Activated T-helper 2 cell treated with anti-CD3 and anti-CD28 coated beads, Interferon-gamma antibody, Interleukin-2, Interleukin-4, amounts not matched to agents 10 μg/mL and 5 μg/mL and 100 μg/mL, durations not matched to agents 14 hours and 24 hours and 36 hours (primary cell): ENCODE results near the gene NIT2. TPM values are rescaled to one million over a fixed set of nuclear protein-coding genes. Genes with fewer than 3 reads are reported as not detected.
"Not testable (repeated sequence)": the region's sequence is repeated elsewhere in the genome, so short reads cannot be mapped to it uniquely, and the experiment has no call there.

Experiments used
- DNase-seq: peaks from one replicate; pipeline ENCODE4 v3.0.0; 2021; ENCODE audit warnings: low spot score
- H3K27ac Mint-ChIP-seq: one replicate; pipeline ENCODE4 v1.8.0; 2021; ENCODE audit warnings: mixed read lengths
- H3K27me3 Mint-ChIP-seq: one replicate; pipeline ENCODE4 v1.8.0; 2021; ENCODE audit warnings: low read depth, mixed read lengths
- H3K36me3 Mint-ChIP-seq: one replicate; pipeline ENCODE4 v1.8.0; 2021; ENCODE audit warnings: low read depth, mixed read lengths
- H3K4me1 Mint-ChIP-seq: one replicate; pipeline ENCODE4 v1.8.0; 2021; ENCODE audit warnings: low read depth, mixed read lengths
- H3K4me3 Mint-ChIP-seq: one replicate; pipeline ENCODE4 v1.8.0; 2021; ENCODE audit warnings: low read depth, mild to moderate bottlenecking, moderate library complexity, mixed read lengths
- H3K9me3 Mint-ChIP-seq: one replicate; pipeline ENCODE4 v1.8.0; 2021; ENCODE audit warnings: mixed read lengths
- intact Hi-C: fragments of 100-400 bp; cut with micrococcal nuclease; formaldehyde crosslinking; loops from one replicate; pipeline ENCODE4 v1.15.1; 2023
- total RNA-seq: library from RNA; stranded (reverse); gene quantifications from 2 replicates; pipeline ENCODE4 v1.2.3, GENCODE V29; 2022

NIT2 gene
- total RNA-seq, 1 donor from 2014 or later: 73.7 TPM

DNA sequence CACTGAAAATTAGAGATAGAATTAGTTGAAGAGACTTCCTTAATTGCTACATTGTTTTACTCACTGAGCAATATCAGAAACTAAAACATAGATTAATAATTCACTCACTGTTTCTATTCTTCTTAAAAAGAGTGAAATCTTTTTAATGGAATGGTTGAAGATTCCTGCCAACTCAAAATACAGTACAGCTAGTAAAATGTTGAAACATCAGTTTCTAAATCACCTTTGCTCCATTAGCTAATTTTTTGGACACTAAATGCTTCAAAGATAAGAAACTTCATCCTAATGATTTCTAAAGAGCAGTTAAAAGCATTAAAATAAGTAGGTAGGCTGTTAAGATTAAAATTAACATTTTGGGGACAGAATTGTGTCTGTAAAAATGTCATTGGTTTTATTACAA lies 10.5 kb upstream of the NIT2 start:
- intact Hi-C loops: no loop called here
- no peak for DNase-seq
- H3K27ac Mint-ChIP-seq: no peak overlapping the region
- no peaks in the 10 kb centered on the region for H3K4me1 Mint-ChIP-seq
- H3K4me3 Mint-ChIP-seq: no peak overlapping the region
- no peaks in the 10 kb centered on the region for H3K27me3 Mint-ChIP-seq
- H3K9me3 Mint-ChIP-seq: no peaks in the 10 kb centered on the region
- peaks cover 21% of the 10 kb centered on the region for H3K36me3 Mint-ChIP-seq

DNA sequence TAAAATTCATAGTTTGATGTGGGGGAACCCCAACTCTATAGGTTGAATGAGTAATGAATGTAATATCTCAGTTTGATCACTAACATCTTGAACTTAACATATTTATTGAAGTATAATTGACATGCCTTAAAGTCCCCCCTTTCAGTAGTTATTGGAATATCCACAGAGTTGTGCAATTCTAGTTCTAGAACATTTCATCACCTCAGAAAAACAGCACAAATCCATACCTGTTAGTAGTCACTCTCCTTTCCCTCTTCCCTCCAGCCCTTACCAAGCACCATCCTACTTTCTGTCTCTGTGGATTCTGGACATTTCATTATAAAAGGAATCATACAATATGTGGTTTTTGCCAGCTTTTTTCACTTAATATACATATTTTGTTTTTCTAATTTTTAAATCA lies 8.7 kb upstream of the NIT2 start:
- H3K9me3 Mint-ChIP-seq: no peaks in the 10 kb centered on the region
- no peaks in the 10 kb centered on the region for H3K27me3 Mint-ChIP-seq
- H3K4me1 Mint-ChIP-seq: no peaks in the 10 kb centered on the region
- peaks cover 14% of the 10 kb centered on the region for H3K36me3 Mint-ChIP-seq
- no peak for DNase-seq
- intact Hi-C loops: no loop called here
- no peak overlapping the region for H3K4me3 Mint-ChIP-seq
- H3K27ac Mint-ChIP-seq: no peak overlapping the region

DNA sequence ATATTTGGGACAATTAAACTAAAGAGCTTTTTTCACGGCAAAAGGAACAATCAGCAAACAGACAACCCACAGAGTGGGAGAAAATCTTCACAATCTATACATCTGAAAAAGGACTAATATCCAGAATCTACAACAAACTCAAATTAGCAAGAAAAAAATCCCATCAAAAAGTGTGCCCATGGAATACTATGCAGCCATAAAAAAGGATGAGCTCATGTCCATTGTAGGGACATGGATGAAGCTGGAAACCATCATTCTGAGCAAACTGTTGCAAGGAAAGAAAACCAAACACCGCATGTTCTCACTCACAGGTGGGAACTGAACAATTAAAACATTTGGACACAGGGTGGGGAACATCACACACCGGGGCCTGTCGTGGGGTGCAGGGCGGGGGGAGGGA lies 7.2 kb upstream of the NIT2 start:
- DNase-seq, intact Hi-C loops, H3K4me3 Mint-ChIP-seq, H3K27ac Mint-ChIP-seq, H3K9me3 Mint-ChIP-seq, H3K27me3 Mint-ChIP-seq, H3K4me1 Mint-ChIP-seq: not testable (repeated sequence)
- H3K36me3 Mint-ChIP-seq: peaks cover 14% of the 10 kb centered on the region

DNA sequence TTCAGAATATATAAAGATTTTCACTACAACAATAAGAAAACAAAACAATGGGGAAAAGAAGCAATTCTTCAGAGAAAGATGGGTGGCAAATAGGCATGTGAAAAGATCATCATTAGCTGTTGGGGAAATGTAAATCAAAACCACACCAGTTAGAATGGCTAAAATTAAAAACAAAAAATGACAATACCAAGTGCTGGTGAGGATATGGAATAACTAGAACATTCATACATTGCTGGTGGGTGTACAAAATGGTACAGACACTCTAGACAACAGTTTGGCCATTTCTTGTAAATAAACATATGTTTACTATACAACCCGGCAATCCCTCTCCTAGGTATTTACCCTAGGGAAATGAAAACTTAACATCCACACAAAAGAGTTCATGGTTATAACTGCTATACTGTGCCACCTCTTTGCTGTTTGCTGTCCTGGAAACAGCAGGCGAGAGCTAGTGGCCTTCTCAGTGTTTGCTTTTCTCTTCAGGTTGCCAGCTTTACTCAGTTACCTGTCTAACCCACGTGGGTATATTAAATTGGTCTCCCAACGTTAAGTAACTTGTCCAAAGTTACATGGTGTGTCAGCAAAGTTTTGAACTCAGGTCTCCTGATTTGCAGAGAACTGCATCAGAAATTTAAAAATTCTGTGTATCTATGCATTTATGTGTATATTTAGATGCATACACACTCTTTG lies 4.6 kb upstream of the NIT2 start:
- no peaks in the 10 kb centered on the region for H3K27me3 Mint-ChIP-seq
- intact Hi-C loops: loop anchor here (5.0 to 10.0 kb wide), 2 partner anchors 68 to 385 kb away; partner anchors contain the start of gene TBC1D23

DNA sequence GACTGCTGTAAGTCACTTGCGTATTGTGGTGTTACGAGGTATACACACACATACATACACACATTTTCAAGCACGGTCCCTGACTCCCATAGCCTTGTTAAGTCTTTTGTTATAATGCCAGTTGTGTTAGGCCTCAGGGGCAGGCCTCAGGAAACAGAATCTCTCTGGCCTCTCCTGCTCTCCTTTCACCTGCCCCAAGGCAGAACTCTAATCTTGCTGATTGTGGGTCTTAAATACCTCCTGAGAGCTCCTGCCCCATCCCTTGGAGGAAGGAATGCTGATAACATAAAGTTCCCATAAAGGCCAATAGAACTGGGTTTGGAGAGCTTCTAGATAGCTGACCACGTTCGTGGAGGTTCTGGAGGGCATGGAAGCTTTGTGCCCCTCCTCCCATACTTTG lies 3.9 kb upstream of the NIT2 start:
- no peak overlapping the region for H3K27ac Mint-ChIP-seq
- H3K4me3 Mint-ChIP-seq: no peak overlapping the region
- H3K4me1 Mint-ChIP-seq: peaks cover 12% of the 10 kb centered on the region
- DNase-seq: no peak
- peaks cover 19% of the 10 kb centered on the region for H3K36me3 Mint-ChIP-seq
- H3K9me3 Mint-ChIP-seq: no peaks in the 10 kb centered on the region
- intact Hi-C loops: loop anchor here (5.0 to 10.0 kb wide), 2 partner anchors 68 to 384 kb away; partner anchors contain the start of gene TBC1D23
- no peaks in the 10 kb centered on the region for H3K27me3 Mint-ChIP-seq

More for the DNA sequence above, 4.6 kb upstream of the NIT2 start:
- Mint-ChIP-seq H3K9me3 (no peaks in the 10 kb centered on the region), H3K4me1 (peaks cover 5% of the 10 kb centered on the region), H3K36me3 (peaks cover 14% of the 10 kb centered on the region), H3K4me3 (no peak overlapping the region), H3K27ac (no peak overlapping the region)
- no peak for DNase-seq

DNA sequence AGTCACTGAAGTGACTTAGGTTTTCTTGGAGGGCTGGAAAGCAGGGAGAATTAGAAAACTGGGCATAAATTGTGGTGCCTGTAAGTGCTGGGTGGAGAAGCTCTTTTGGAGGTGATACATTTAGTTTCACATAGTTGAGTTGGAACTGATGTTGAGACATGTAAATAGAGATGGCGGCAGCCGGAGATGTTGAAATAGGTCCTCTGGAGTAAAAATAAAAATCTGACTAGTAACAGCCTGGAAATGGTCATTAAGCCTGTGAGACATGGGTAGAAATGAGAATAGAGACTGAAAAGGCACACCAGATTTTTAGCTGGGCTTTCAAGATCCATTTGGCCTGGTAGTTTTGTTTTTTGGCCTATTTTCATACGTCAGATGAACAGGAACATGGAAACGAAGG lies 2.9 kb upstream of the NIT2 start:
- Mint-ChIP-seq H3K4me1 (peaks cover 18% of the 10 kb centered on the region), H3K9me3 (no peaks in the 10 kb centered on the region), H3K27me3 (no peaks in the 10 kb centered on the region), H3K4me3 (no peak overlapping the region), H3K36me3 (peaks cover 15% of the 10 kb centered on the region), H3K27ac (no peak overlapping the region)
- DNase-seq: no peak
- intact Hi-C loops: loop anchor here (5.0 to 10.0 kb wide), 2 partner anchors 69 to 383 kb away; partner anchors contain the start of gene TBC1D23

DNA sequence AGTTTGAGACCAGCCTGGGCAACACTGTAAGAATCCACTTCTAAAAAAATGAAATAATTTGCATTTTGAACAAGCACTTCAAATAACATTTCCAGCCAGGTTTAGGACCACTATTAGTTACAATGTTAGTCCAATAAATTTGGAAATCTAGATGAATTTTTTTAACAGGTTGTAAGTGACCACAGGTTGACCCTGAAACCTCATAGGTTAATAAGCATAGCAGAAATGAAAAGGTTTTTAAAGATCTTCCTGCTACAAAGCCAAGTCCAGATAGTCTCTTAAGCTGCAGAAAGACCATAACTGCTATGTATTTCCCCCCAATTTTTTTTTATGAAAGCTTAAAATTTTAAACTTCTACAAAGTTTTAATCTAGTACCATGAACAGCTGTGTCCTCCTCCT lies 1.5 kb upstream of the NIT2 start:
- H3K27me3 Mint-ChIP-seq: no peaks in the 10 kb centered on the region
- H3K4me3 Mint-ChIP-seq: no peak overlapping the region

DNA sequence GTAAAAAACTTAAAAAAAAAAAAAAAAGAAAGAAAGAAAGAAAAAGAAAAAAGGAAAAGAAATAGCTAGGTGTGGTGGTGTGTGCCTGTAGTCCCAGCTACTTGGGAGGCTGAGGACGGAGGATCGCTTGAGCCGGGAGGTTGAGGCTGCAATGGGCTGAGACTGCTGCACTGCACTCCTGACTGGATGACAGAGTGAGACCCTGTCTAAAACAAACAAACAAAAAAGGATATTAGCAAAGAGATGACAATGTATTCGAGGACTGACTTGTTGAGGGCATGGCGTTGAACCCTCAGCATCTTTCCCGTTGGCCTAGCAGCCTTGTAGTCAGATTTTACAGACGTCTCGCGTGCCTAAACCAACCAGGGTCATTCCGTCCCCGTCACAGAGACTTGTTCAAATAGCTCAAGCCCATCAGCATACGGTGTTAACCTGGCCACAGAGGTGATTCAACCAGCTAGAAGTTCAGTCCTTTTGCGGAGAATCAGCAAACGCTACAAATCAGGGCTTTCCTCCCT lies 528 bp upstream of the NIT2 start:
- Mint-ChIP-seq H3K27ac (peak overlapping the region; percentile 42), H3K9me3 (no peaks in the 10 kb centered on the region), H3K4me3 (peak overlapping the region; percentile 78), H3K27me3 (no peaks in the 10 kb centered on the region), H3K4me1 (peaks cover 18% of the 10 kb centered on the region), H3K36me3 (peaks cover 8% of the 10 kb centered on the region)
- intact Hi-C loops: loop anchor here (1.0 to 10.0 kb wide), 4 partner anchors 17 to 381 kb away; partner anchors contain the start of genes LNP1, TBC1D23 and TOMM70
- no peak for DNase-seq

More for the DNA sequence above, 1.5 kb upstream of the NIT2 start:
- Mint-ChIP-seq H3K36me3 (peaks cover 5% of the 10 kb centered on the region), H3K9me3 (no peaks in the 10 kb centered on the region), H3K4me1 (peaks cover 18% of the 10 kb centered on the region), H3K27ac (no peak overlapping the region)
- DNase-seq: no peak
- intact Hi-C loops: loop anchor here (5.0 to 10.0 kb wide), 2 partner anchors 71 to 382 kb away; partner anchors contain the start of gene TBC1D23

DNA sequence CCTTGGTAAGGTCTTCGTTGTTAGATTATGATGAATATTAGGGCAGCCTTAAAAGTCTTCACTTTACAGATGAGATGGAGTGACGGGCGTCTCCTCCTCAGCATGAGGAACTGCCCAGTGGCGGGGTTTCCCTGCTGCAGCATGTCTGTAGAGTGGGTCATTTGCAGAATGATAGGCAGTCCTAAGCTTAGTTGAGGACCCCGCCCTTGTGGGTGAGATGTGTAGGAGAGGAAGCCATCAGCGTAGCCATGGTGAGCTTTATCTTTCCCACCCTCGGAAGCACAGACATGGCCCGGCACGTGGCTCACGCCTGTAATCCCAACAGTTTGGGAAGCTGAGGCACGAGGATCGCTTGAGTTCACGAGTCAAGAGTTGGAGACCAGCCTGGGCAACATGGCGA lies 877 bp downstream of the NIT2 start:
- H3K4me1 Mint-ChIP-seq: peaks cover 18% of the 10 kb centered on the region
- no peak for DNase-seq
- H3K36me3 Mint-ChIP-seq: peaks cover 16% of the 10 kb centered on the region
- peak overlapping the region; percentile 99 for H3K4me3 Mint-ChIP-seq
- H3K27ac Mint-ChIP-seq: peak overlapping the region; percentile 99
- intact Hi-C loops: loop anchor here (2.0 to 10.0 kb wide), 2 partner anchors 19 to 379 kb away; no protein-coding TSS in a partner anchor
- no peaks in the 10 kb centered on the region for H3K9me3 Mint-ChIP-seq
- H3K27me3 Mint-ChIP-seq: no peaks in the 10 kb centered on the region

DNA sequence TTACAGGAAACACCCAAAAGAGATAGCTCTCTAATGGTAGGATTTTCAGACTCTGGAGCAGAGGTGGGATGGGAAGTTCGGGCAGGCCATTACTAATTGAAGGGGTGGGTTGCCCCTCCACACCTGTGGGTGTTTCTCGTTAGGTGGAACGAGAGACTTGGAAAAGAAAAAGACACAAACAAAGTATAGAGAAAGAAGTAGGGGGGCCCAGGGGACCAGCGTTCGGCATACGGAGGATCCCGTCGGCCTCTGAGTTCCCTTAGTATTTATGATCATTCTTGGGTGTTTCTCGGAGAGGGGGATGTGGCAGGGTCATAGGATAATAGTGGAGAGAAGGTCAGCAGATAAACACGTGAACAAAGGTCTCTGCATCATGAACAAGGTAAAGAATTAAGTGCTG lies 1.7 kb downstream of the NIT2 start:
- H3K9me3 Mint-ChIP-seq, H3K27ac Mint-ChIP-seq, H3K4me3 Mint-ChIP-seq, H3K27me3 Mint-ChIP-seq, DNase-seq: not testable (repeated sequence)
- intact Hi-C loops: loop anchor here (10.0 kb wide), 1 partner anchor 379 kb away; no protein-coding TSS in a partner anchor
- peaks cover 22% of the 10 kb centered on the region for H3K36me3 Mint-ChIP-seq
- peaks cover 18% of the 10 kb centered on the region for H3K4me1 Mint-ChIP-seq

DNA sequence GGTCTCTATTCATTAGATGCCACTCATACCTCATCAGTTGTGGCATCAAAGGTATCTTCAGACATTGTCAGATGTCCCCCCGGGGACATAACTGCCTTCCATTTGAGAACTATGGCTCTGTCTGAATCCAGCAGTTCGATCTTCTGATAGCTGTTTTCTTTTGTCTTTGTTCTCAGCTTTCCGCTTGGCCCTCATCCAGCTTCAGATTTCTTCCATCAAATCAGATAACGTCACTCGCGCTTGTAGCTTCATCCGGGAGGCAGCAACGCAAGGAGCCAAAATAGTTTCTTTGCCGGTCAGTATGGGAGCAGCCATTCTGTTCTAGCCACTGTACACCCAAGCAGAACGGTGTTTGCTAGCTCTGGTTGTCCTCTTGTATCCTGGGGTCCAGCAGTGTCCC lies 4.4 kb downstream of the NIT2 start:
- H3K27me3 Mint-ChIP-seq: no peaks in the 10 kb centered on the region
- DNase-seq: no peak
- peaks cover 4% of the 10 kb centered on the region for H3K9me3 Mint-ChIP-seq
- H3K4me3 Mint-ChIP-seq: no peak overlapping the region
- peaks cover 29% of the 10 kb centered on the region for H3K4me1 Mint-ChIP-seq
- H3K36me3 Mint-ChIP-seq: peaks cover 46% of the 10 kb centered on the region
- intact Hi-C loops: loop anchor here (10.0 kb wide), 1 partner anchor 376 kb away; no protein-coding TSS in a partner anchor
- no peak overlapping the region for H3K27ac Mint-ChIP-seq

DNA sequence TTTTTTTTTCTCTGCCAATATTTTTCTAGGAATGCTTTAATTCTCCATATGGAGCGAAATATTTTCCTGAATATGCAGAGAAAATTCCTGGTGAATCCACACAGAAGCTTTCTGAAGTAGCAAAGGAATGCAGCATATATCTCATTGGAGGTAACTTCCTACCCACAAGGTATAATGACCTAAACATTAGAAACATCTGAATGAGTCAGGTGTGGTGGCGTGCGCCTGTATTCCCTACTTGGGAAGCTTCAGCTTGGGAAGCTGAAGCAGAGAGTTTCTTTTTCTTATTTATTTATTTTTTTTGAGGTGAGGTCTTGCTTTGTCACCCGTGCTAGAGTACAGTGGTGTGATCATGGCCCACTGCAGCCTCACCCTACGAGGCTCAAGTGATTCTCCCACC lies 5.2 kb downstream of the NIT2 start:
- peaks cover 54% of the 10 kb centered on the region for H3K36me3 Mint-ChIP-seq

DNA sequence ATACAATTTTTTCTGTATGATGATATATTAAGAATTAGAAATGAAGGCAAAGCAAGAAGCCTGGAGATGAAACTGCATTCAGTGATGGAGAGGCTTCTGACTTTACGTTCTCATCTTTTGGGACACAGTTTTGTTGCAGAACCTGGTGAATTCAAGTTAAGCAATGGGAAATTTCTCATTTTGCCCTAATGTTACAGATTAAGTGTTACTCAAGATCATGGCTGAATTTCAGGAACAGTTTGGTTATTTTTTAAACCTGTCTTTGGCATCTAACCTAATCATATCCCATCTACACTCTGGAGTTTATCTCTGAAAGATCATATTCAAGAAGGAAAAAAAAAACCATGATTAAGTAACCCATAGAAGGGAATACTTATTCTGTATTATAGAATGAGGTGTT lies 6.0 kb downstream of the NIT2 start:
- H3K36me3 Mint-ChIP-seq: peaks cover 53% of the 10 kb centered on the region
- no peak overlapping the region for H3K4me3 Mint-ChIP-seq
- no peaks in the 10 kb centered on the region for H3K27me3 Mint-ChIP-seq
- peaks cover 4% of the 10 kb centered on the region for H3K9me3 Mint-ChIP-seq
- no peak overlapping the region for H3K27ac Mint-ChIP-seq
- H3K4me1 Mint-ChIP-seq: peaks cover 21% of the 10 kb centered on the region
- intact Hi-C loops: no loop called here
- DNase-seq: no peak

More for the DNA sequence above, 5.2 kb downstream of the NIT2 start:
- no peak overlapping the region for H3K27ac Mint-ChIP-seq
- H3K4me1 Mint-ChIP-seq: peaks cover 27% of the 10 kb centered on the region
- H3K4me3 Mint-ChIP-seq: no peak overlapping the region
- no peak for DNase-seq
- H3K27me3 Mint-ChIP-seq: no peaks in the 10 kb centered on the region
- intact Hi-C loops: loop anchor here (10.0 kb wide), 1 partner anchor 375 kb away; no protein-coding TSS in a partner anchor
- H3K9me3 Mint-ChIP-seq: peaks cover 4% of the 10 kb centered on the region
